Gastrocnemius medialis (tissue), 4 donors: ENCODE data around the gene DCAF12. TPM values are rescaled to one million over a fixed set of nuclear protein-coding genes. Genes with fewer than 3 reads are reported as not detected.
"Not testable (repeated sequence)": the region's sequence is repeated elsewhere in the genome, so short reads cannot be mapped to it uniquely, and the experiment has no call there.

Experiments used
- ATAC-seq, 2 donors: fragments of 150-250 bp; one replicate each; pipeline ENCODE4 v1.9.1; 2016
- DNase-seq, 2 donors: peaks; one replicate each; pipeline ENCODE4 v3.0.0-alpha.2; 2019
- H3K27ac ChIP-seq, 4 donors: fragments of 200-600 bp; sonication (generic); 1 replicate in 1 of 4; 2 replicates in 3 of 4; pipeline ENCODE4 v1.5.1; 2016 to 2018; ENCODE audit warnings: mild to moderate bottlenecking in 2 of 4, moderate library complexity in 1 of 4
- H3K27me3 ChIP-seq, 3 donors: fragments of 200-600 bp; sonication (generic) in 2 of 3; 1 replicate in 1 of 3; 2 replicates in 2 of 3; pipeline versions ENCODE4 v1.5.1 to v1.6.0; 2016 to 2019; ENCODE audit warnings: mild to moderate bottlenecking in 1 of 3, moderate library complexity in 1 of 3
- H3K36me3 ChIP-seq, 2 donors: fragments of 200-600 bp; sonication (generic) in 1 of 2; one replicate each; pipeline ENCODE4 v1.5.1; 2017 to 2018
- H3K4me1 ChIP-seq, 2 donors: fragments of 200-600 bp; sonication (generic) in 1 of 2; one replicate each; pipeline ENCODE4 v1.5.1; 2016 to 2017; ENCODE audit warnings: mild to moderate bottlenecking in 2 of 2
- H3K4me3 ChIP-seq, 4 donors: fragments of 200-600 bp; sonication (generic) in 3 of 4; 1 replicate in 1 of 4; 2 replicates in 3 of 4; pipeline ENCODE4 v1.5.1; 2016 to 2019; ENCODE audit warnings: mild to moderate bottlenecking in 2 of 4
- H3K9me3 ChIP-seq, 3 donors: fragments of 200-600 bp; sonication (generic) in 2 of 3; 1 replicate in 1 of 3; 2 replicates in 2 of 3; pipeline ENCODE4 v1.5.1; 2016 to 2019
- POLR2A ChIP-seq, 2 donors: fragments of 450-650 bp; IDR thresholded peaks; one replicate each; pipeline ENCODE4 v1.6.1; 2017; ENCODE audit warnings: antibody characterized with exemption in 2 of 2, mild to moderate bottlenecking in 2 of 2, moderate library complexity in 2 of 2
- in situ Hi-C, 4 donors: fragments of 200-750 bp; cut with MboI; loops; one replicate each; pipeline versions ENCODE4 v1.15.0 to v1.8.0; 2017; ENCODE audit warnings: low sequenced_read_pairs in 4 of 4
- intact Hi-C: fragments of 100-400 bp; cut with DNase I; formaldehyde crosslinking; loops from one replicate; pipeline ENCODE4 v1.15.1; 2023; ENCODE audit warnings: low total_unique reads
- total RNA-seq, 4 donors: library from RNA; depleted of rRNA; stranded (reverse); fragments of >200 nt; gene quantifications; one replicate each; pipeline versions ENCODE4 v1.1.0 to v1.2.3, GENCODE V29; 2016
- TF ChIP-seq, protein P1 (sequence below), 5 experiments: fragments of 450-650 bp in 3 of 5; fragments of 200-600 bp in 2 of 5; sonication (generic) in 2 of 5; IDR thresholded peaks in 4 of 5; conservative IDR thresholded peaks in 1 of 5; 1 replicate in 4 of 5; 2 replicates in 1 of 5; pipeline ENCODE4 v1.5.1; 2016 to 2019; ENCODE audit warnings: antibody characterized with exemption in 5 of 5, mild to moderate bottlenecking in 3 of 5, moderate library complexity in 3 of 5

Gene DCAF12
- total RNA-seq, 4 donors from 2014 or later: 19.4 to 33.7 (median 26.7) TPM

DNA sequence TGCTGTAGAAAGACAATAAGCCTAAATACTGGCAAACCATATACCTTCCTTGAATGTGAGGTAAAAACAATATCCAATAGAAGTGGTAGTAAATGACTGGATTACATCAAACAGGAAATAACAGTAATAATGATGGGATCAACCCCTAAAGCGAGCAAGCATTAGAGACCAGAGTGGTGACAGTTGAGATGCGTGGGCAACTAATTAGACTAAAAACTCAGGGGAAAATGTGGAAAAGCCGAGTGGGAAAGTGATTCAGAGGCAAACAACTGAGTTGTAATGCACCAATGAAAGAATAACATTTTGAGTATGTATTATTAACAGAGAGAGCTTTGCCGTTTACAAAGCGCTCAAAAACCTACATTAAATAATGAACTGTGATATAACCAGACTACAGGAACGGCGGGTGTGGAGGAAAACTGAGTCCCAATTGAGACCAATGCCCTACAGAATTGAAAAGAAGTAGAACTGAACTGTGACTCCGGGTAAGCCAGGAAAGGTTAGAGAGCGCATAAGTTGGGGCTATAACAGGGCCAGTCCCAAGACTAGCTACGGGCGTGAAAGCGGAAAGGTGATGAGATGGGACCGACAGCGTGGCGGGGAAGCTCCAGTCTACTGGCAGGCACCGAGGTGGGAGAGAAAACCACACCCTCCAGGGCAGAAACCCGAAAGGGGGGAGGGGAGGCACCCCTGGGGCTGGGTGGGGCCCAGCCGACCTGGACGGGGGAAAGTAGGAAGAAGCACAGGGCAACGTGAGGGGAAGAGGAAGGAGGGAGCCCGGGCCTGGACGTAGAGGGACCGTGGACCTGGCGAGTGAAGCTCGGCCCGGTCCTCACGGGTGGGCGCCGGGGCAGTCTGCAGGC, 78.4 kb downstream of the DCAF12 start:
- peaks cover 0 to 7% of the 10 kb centered on the region in 2 donors for H3K36me3 ChIP-seq
- H3K27me3 ChIP-seq: no peaks in the 10 kb centered on the region
- H3K27ac ChIP-seq: peak overlapping the region; percentile 90 to 97 (median 94)
- H3K4me1 ChIP-seq: peaks cover 19 to 22% of the 10 kb centered on the region in 2 donors
- DNase-seq (peak; percentile 26 to 54), ATAC-seq (peak; percentile 36 to 42)
- TF ChIP-seq POLR2A (IDR thresholded peaks at IDR 0.05): no peak
- TF ChIP-seq, protein P1, sequence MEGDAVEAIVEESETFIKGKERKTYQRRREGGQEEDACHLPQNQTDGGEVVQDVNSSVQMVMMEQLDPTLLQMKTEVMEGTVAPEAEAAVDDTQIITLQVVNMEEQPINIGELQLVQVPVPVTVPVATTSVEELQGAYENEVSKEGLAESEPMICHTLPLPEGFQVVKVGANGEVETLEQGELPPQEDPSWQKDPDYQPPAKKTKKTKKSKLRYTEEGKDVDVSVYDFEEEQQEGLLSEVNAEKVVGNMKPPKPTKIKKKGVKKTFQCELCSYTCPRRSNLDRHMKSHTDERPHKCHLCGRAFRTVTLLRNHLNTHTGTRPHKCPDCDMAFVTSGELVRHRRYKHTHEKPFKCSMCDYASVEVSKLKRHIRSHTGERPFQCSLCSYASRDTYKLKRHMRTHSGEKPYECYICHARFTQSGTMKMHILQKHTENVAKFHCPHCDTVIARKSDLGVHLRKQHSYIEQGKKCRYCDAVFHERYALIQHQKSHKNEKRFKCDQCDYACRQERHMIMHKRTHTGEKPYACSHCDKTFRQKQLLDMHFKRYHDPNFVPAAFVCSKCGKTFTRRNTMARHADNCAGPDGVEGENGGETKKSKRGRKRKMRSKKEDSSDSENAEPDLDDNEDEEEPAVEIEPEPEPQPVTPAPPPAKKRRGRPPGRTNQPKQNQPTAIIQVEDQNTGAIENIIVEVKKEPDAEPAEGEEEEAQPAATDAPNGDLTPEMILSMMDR (IDR thresholded peaks at IDR 0.05 in 4 of 5, conservative IDR thresholded peaks at IDR 0.05 in 1 of 5): no peak
- no peaks in the 10 kb centered on the region for H3K9me3 ChIP-seq
- in situ Hi-C loops: no loop called here
- H3K4me3 ChIP-seq: peak overlapping the region; percentile 74 to 90 (median 85)
- intact Hi-C loops: loop anchor here (10.0 kb wide), 3 partner anchors 127 to 947 kb away; partner anchors contain the start of genes UBAP1 and UBE2R2

DNA sequence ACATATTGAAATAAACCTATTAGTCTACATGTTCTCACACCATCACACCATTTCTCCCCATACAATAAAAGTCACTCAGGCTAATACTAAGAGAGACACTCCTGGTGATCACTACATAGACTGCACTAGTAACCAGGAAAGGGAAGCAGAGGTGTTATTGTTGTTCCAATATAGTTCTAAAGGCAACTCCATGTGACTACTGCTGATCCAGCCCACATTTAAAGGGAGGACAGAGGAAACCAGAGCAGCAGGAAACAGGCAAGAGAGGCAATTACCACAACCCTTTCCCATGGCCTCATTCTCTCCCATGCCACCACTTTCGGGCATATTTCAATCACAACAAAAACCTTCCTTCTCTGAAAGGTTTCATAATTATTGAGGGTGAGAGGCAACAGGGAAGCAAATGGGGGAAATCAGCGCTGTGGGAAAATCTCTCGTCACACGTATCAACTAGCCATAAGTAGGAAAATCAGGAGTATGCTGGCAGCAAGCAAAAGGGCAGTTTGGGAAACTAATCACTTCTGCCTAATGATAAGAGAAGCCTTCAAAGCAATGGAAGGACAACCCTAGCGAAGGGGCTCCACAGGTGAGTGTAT, 79.6 kb downstream of the DCAF12 start:
- peaks cover 0 to 7% of the 10 kb centered on the region in 2 donors for H3K36me3 ChIP-seq
- H3K4me1 ChIP-seq: peaks cover 19 to 22% of the 10 kb centered on the region in 2 donors
- intact Hi-C loops: loop anchor here (10.0 kb wide), 3 partner anchors 128 to 948 kb away; partner anchors contain the start of genes UBAP1 and UBE2R2
- no peak for ATAC-seq
- in situ Hi-C loops: no loop called here
- no peaks in the 10 kb centered on the region for H3K27me3 ChIP-seq
- H3K4me3 ChIP-seq: peak overlapping the region in 3 of 4 donors; percentile 8 to 90 (median 81)
- H3K9me3 ChIP-seq: no peaks in the 10 kb centered on the region
- peak overlapping the region; percentile 90 to 97 (median 94) for H3K27ac ChIP-seq
- TF ChIP-seq POLR2A (IDR thresholded peaks at IDR 0.05): no peak
- TF ChIP-seq, protein P1 (IDR thresholded peaks at IDR 0.05 in 4 of 5, conservative IDR thresholded peaks at IDR 0.05 in 1 of 5): no peak
- no peak for DNase-seq

- peak overlapping the region in 3 of 4 donors; percentile 1 to 90 (median 12) for H3K27ac ChIP-seq
- no peak for DNase-seq
- peaks cover 0 to 7% of the 10 kb centered on the region in 2 donors for H3K36me3 ChIP-seq
- TF ChIP-seq, protein P1 (IDR thresholded peaks at IDR 0.05 in 4 of 5, conservative IDR thresholded peaks at IDR 0.05 in 1 of 5): no peak
- no peak for TF ChIP-seq POLR2A (IDR thresholded peaks at IDR 0.05)
- no peaks in the 10 kb centered on the region for H3K27me3 ChIP-seq
- H3K4me1 ChIP-seq: peaks cover 19 to 22% of the 10 kb centered on the region in 2 donors
- no peaks in the 10 kb centered on the region for H3K9me3 ChIP-seq
- ATAC-seq: no peak
- in situ Hi-C loops: no loop called here
- intact Hi-C loops: loop anchor here (10.0 kb wide), 3 partner anchors 129 to 949 kb away; partner anchors contain the start of genes UBAP1 and UBE2R2
- no peak overlapping the region for H3K4me3 ChIP-seq
These were observed 80.6 kb downstream of the DCAF12 start for GRCh38 chr9:34045903-34046302.

DNA sequence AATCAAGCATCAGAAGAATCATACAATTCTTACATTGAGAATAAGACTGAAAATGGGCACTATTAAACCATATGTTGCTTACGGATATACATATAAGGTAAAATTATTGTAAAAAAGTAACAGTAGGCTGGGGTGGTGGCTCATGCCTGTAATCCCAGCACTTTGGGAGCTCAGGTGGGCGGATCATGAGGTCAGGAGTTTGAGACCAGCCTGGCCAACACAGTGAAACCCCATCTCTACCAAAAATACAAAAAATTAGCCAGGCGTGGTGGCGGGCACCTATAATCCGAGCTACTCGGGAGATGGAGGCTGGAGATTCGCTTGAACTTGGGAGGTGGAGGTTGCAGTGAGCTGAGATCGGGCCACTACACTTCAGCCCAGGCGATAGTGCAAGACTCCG, 84.4 kb downstream of the DCAF12 start:
- H3K27ac ChIP-seq, H3K4me3 ChIP-seq, DNase-seq, H3K27me3 ChIP-seq, in situ Hi-C loops, H3K36me3 ChIP-seq, H3K9me3 ChIP-seq, ATAC-seq: not testable (repeated sequence)
- H3K4me1 ChIP-seq: peaks cover 6 to 13% of the 10 kb centered on the region in 2 donors
- intact Hi-C loops: loop anchor here (10.0 kb wide), 3 partner anchors 133 to 953 kb away; partner anchors contain the start of genes UBAP1 and UBE2R2

DNA sequence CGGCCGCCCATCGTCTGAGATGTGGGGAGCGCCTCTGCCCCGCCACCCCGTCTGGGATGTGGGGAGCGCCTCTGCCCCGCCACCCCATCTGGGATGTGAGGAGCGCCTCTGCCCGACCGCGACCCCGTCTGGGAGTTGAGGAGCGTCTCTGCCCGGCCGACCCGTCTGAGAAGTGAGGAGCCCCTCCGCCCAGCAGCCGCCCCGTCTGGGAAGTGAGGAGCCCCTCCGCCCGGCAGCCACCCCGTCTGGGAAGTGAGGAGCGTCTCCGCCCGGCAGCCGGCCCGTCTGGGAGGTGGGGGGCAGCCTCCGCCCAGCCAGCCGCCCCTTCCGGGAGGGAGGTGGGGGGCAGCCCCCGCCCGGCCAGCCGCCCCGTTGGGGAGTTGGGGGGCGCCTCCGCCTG, 87.6 kb downstream of the DCAF12 start:
- intact Hi-C loops, ATAC-seq, H3K4me1 ChIP-seq, H3K27ac ChIP-seq, H3K36me3 ChIP-seq, in situ Hi-C loops, H3K4me3 ChIP-seq, H3K9me3 ChIP-seq, H3K27me3 ChIP-seq, DNase-seq: not testable (repeated sequence)
